SK-N-SH (cell line): ENCODE measurements around the gene PPP1R14C. TPM values are rescaled to one million over a fixed set of nuclear protein-coding genes. Genes with fewer than 3 reads are reported as not detected.

Experiments used
- FOXJ3 ChIP-seq: sonication (generic); formaldehyde crosslinking; IDR thresholded peaks from 2 replicates; pipeline ENCODE4 v1.5.1; 2020; ENCODE audit warnings: mild to moderate bottlenecking, missing genetic modification reagents
- IRF3 ChIP-seq: fragments of 150-350 bp; IDR thresholded peaks from 2 replicates; pipeline ENCODE4 v1.6.1; 2016; ENCODE audit warnings: mild to moderate bottlenecking, low read depth, low read length
- RCOR1 ChIP-seq: fragments of 150-350 bp; IDR thresholded peaks from 2 replicates; pipeline ENCODE4 v1.6.1; 2017; ENCODE audit warnings: antibody characterized with exemption, low read length
- YY1 ChIP-seq: IDR thresholded peaks from 2 replicates; pipeline ENCODE4 v1.4.0; 2012; ENCODE audit warnings: low read depth, mild to moderate bottlenecking
- polyA plus RNA-seq, 3 experiments: library from polyadenylated mRNA; depleted of rRNA; stranded (reverse); fragments of >200 nt; gene quantifications; 2 replicates each; pipeline ENCODE4 v1.2.3, GENCODE V29; 2012
- small RNA-seq, 7 experiments: library from RNA; depleted of rRNA; stranded (forward); fragments of <200 nt; gene quantifications; one replicate each; pipeline ENCODE3, GENCODE V24; 2012

PPP1R14C gene
- polyA plus RNA-seq, 1 of the 3 experiments (the other 2 are of a cell fraction): not detected

- TF ChIP-seq FOXJ3 (CRISPR knock-in tag) (no peak), YY1 (no peak), RCOR1 (no peak), IRF3 (no peak)
- TF ChIP-seq, all 33 proteins: peak for 0
These were observed 155.8 kb downstream of the PPP1R14C start (continued) for GRCh38 chr6:150298676-150299075.

Small RNAs within 50 kb of the gene (small RNA-seq; reads per million reads assigned to genes)
- 0 reads per million in 7 experiments for gene RF01210

Other genes starting within 250 kb of the PPP1R14C start
- gene RAET1E, start 244.9 kb upstream of the PPP1R14C start, polyA plus RNA-seq (2012; rRNA removed): 0.15 and 0.26 TPM in 2 replicates
- gene RAET1G, start 219.9 kb upstream of the PPP1R14C start, polyA plus RNA-seq (2012; rRNA removed): 1.7 and 2.5 TPM in 2 replicates
- gene ULBP2, start 201.0 kb upstream of the PPP1R14C start, polyA plus RNA-seq (2012; rRNA removed): 5.0 and 5.3 TPM in 2 replicates
- gene ULBP1, start 179.1 kb upstream of the PPP1R14C start, polyA plus RNA-seq (2012; rRNA removed): 0.02 TPM in 1 of 2 replicates, not detected in the other
- not detected in 2 replicates for gene RAET1L, start 117.5 kb upstream of the PPP1R14C start, polyA plus RNA-seq (2012; rRNA removed)
- gene ULBP3, start 73.9 kb upstream of the PPP1R14C start, polyA plus RNA-seq (2012; rRNA removed): 4.6 and 4.9 TPM in 2 replicates
- not detected in 2 replicates for gene IYD, start 226.0 kb downstream of the PPP1R14C start, polyA plus RNA-seq (2012; rRNA removed)